ENCODE measurements around the gene PFN4.
"Not testable (repeated sequence)": the region's sequence is repeated elsewhere in the genome, so short reads cannot be mapped to it uniquely, and the experiment has no call there.

Gene PFN4

GRCh38 chr2:24123195-24123921 lies at the start of gene PFN4, which contains the start of gene FAM228B:
Gene PFN4, minus strand, starts transcription at chr2:24123334. Its CDS starts 799 bp downstream, at chr2:24122535.
Gene FAM228B, plus strand, starts transcription at chr2:24123469. Its CDS starts 893 bp downstream, at chr2:24124362.
- ATAC-seq = peak; percentile 91 to 94

- no peak for ATAC-seq
These were observed 45.9 kb upstream of the PFN4 start for GRCh38 chr2:24169023-24169422.

GRCh38 chr2:24164416-24164973 lies 41.4 kb upstream of the PFN4 start:
- peak; percentile 21 to 24 for ATAC-seq

GRCh38 chr2:24163601-24164000 lies 40.5 kb upstream of the PFN4 start:
- ATAC-seq = no peak

GRCh38 chr2:24163186-24163585 lies 40.1 kb upstream of the PFN4 start:
- ATAC-seq = no peak

- no peak for ATAC-seq
These were observed 39.4 kb upstream of the PFN4 start for GRCh38 chr2:24162494-24162893.

GRCh38 chr2:24160761-24161160 lies 37.6 kb upstream of the PFN4 start:
- no peak for ATAC-seq

GRCh38 chr2:24159708-24160107 lies 36.6 kb upstream of the PFN4 start:
- no peak for ATAC-seq

- no peak for ATAC-seq
These were observed 35.0 kb upstream of the PFN4 start for GRCh38 chr2:24158131-24158530.

GRCh38 chr2:24153478-24153877 lies 30.3 kb upstream of the PFN4 start:
- ATAC-seq = no peak

- no peak for ATAC-seq
These were observed 29.5 kb upstream of the PFN4 start for GRCh38 chr2:24152413-24153197.

- no peak for ATAC-seq
These were observed 24.2 kb upstream of the PFN4 start for GRCh38 chr2:24147364-24147763.

GRCh38 chr2:24140305-24140704 lies 17.2 kb upstream of the PFN4 start:
- not testable (repeated sequence) for ATAC-seq

GRCh38 chr2:24132543-24132942 lies 9.4 kb upstream of the PFN4 start:
- ATAC-seq = no peak

- ATAC-seq = no peak
These were observed 2.8 kb upstream of the PFN4 start for GRCh38 chr2:24125956-24126355.

- ATAC-seq = no peak
These were observed 917 bp upstream of the PFN4 start for GRCh38 chr2:24123922-24124580.

- no peak for ATAC-seq
These were observed 554 bp downstream of the PFN4 start for GRCh38 chr2:24122366-24123194.

GRCh38 chr2:24121469-24121868 lies 1.7 kb downstream of the PFN4 start:
- ATAC-seq = no peak

- ATAC-seq = no peak
These were observed 2.1 kb downstream of the PFN4 start for GRCh38 chr2:24121066-24121465.

- ATAC-seq = no peak
These were observed 5.2 kb downstream of the PFN4 start for GRCh38 chr2:24117902-24118301.

GRCh38 chr2:24115057-24115456 lies 8.1 kb downstream of the PFN4 start:
- no peak for ATAC-seq

GRCh38 chr2:24111407-24111901 lies 11.7 kb downstream of the PFN4 start:
- ATAC-seq = no peak
